SK-N-SH (cell line): ENCODE data around the gene RAPGEF2. TPM values are rescaled to one million over a fixed set of nuclear protein-coding genes. Genes with fewer than 3 reads are reported as not detected.

ENCODE experiments used
- CTCF ChIA-PET: fragments of 300-600, 350-600 bp; formaldehyde crosslinking; extraction: SDS; loops from one replicate; lab custom pipeline; 2021; lab: Yijun Ruan, JAX
- POLR2A ChIA-PET: fragments of 350-600 bp; sonication (Branson Sonifier 250); formaldehyde crosslinking; extraction: SDS; loops from one replicate; lab custom pipeline; 2020; ENCODE audit warnings: antibody characterized with exemption, inconsistent platforms; lab: Yijun Ruan, JAX
- DNase-seq: peaks from one replicate; pipeline ENCODE4 v3.0.0; 2012
- H2AFZ ChIP-seq: fragments of 200-600 bp; sonication (generic); 2 replicates; pipeline ENCODE4 v1.8.1; 2016; ENCODE audit warnings: antibody characterized with exemption, mild to moderate bottlenecking, low read depth
- H3F3A ChIP-seq: fragments of 200-600 bp; sonication (generic); replicated peaks from 2 replicates; pipeline ENCODE3; 2016; ENCODE audit warnings: antibody characterized with exemption, mild to moderate bottlenecking; ENCODE audit not compliant: insufficient read depth
- H3K27ac ChIP-seq, 2 experiments: fragments of 200-500 bp in 1 of 2; fragments of 200-600 bp in 1 of 2; sonication (Bioruptor generic) in 1 of 2; sonication (generic), shearing (Covaris generic) in 1 of 2; 2 replicates each; pipeline versions ENCODE4 v1.5.1 to v1.6.1; 2014 to 2016; ENCODE audit warnings: low read depth in 2 of 2, inconsistent platforms in 1 of 2, low read length in 1 of 2, mild to moderate bottlenecking in 1 of 2, mixed read lengths in 1 of 2
- H3K27me3 ChIP-seq: fragments of 200-600 bp; sonication (generic), shearing (Covaris generic); 2 replicates; pipeline ENCODE4 v1.6.1; 2016; ENCODE audit warnings: mixed run types; ENCODE audit not compliant: insufficient read depth
- H3K36me3 ChIP-seq, 2 experiments: fragments of 200-500 bp in 1 of 2; fragments of 200-600 bp in 1 of 2; sonication (Bioruptor generic) in 1 of 2; sonication (generic) in 1 of 2; replicated peaks in 1 of 2; 2 replicates each; pipeline versions ENCODE3 to v1.5.1; 2014 to 2016; ENCODE audit warnings: low read length in 1 of 2, mild to moderate bottlenecking in 1 of 2; ENCODE audit not compliant: insufficient read depth in 2 of 2, control insufficient read depth in 1 of 2
- H3K4me1 ChIP-seq, 2 experiments: fragments of 200-500 bp in 1 of 2; fragments of 200-600 bp in 1 of 2; sonication (Bioruptor generic) in 1 of 2; sonication (generic), shearing (Covaris generic) in 1 of 2; 2 replicates each; pipeline versions ENCODE4 v1.5.1 to v1.6.1; 2014 to 2016; ENCODE audit warnings: low read depth in 1 of 2, low read length in 1 of 2, mixed run types in 1 of 2; ENCODE audit not compliant: insufficient read depth in 2 of 2, control insufficient read depth in 1 of 2
- H3K4me2 ChIP-seq: fragments of 200-600 bp; sonication (generic), shearing (Covaris generic); 2 replicates; pipeline ENCODE4 v1.6.1; 2017; ENCODE audit warnings: mixed run types
- H3K4me3 ChIP-seq, 2 experiments: fragments of 200-500 bp in 1 of 2; fragments of 200-600 bp in 1 of 2; sonication (Bioruptor generic) in 1 of 2; sonication (generic), shearing (Covaris generic) in 1 of 2; 2 replicates each; pipeline versions ENCODE4 v1.5.1 to v1.8.1; 2014 to 2016; ENCODE audit warnings: low read depth in 2 of 2, inconsistent platforms in 1 of 2, low read length in 1 of 2, mild to moderate bottlenecking in 1 of 2, mixed read lengths in 1 of 2, moderate library complexity in 1 of 2
- H3K79me2 ChIP-seq: fragments of 200-600 bp; sonication (generic); 2 replicates; pipeline ENCODE4 v1.8.1; 2017; ENCODE audit warnings: mild to moderate bottlenecking; ENCODE audit not compliant: insufficient read depth
- H3K9ac ChIP-seq: fragments of 200-600 bp; sonication (generic); 2 replicates; pipeline ENCODE4 v1.6.1; 2017; ENCODE audit warnings: mixed run types
- H3K9me2 ChIP-seq: fragments of 200-600 bp; sonication (generic); 2 replicates; pipeline ENCODE4 v1.6.1; 2017; ENCODE audit warnings: mixed run types
- H3K9me3 ChIP-seq: fragments of 200-600 bp; sonication (generic); 2 replicates; pipeline ENCODE4 v1.6.1; 2017; ENCODE audit warnings: mixed run types, mild to moderate bottlenecking, moderate library complexity
- H4K20me1 ChIP-seq: fragments of 200-600 bp; sonication (generic); 2 replicates; pipeline ENCODE4 v1.6.1; 2017; ENCODE audit warnings: mild to moderate bottlenecking, mixed run types; ENCODE audit not compliant: insufficient read depth
- EP300 ChIP-seq, 2 experiments: IDR thresholded peaks; 2 replicates each; pipeline versions ENCODE4 v1.4.0 to v1.6.1; 2012; ENCODE audit warnings: borderline replicate concordance in 1 of 2, low read depth in 1 of 2, low read length in 1 of 2
- FOXJ3 ChIP-seq: sonication (generic); formaldehyde crosslinking; IDR thresholded peaks from 2 replicates; pipeline ENCODE4 v1.5.1; 2020; ENCODE audit warnings: mild to moderate bottlenecking, missing genetic modification reagents
- FOXM1 ChIP-seq: IDR thresholded peaks from 2 replicates; pipeline ENCODE4 v1.4.0; 2012; ENCODE audit warnings: low read depth, mild to moderate bottlenecking
- GABPA ChIP-seq: IDR thresholded peaks from 2 replicates; pipeline ENCODE4 v1.4.0; 2012; ENCODE audit warnings: low read depth, mild to moderate bottlenecking
- IRF3 ChIP-seq: fragments of 150-350 bp; IDR thresholded peaks from 2 replicates; pipeline ENCODE4 v1.6.1; 2016; ENCODE audit warnings: mild to moderate bottlenecking, low read depth, low read length
- NRF1 ChIP-seq: IDR thresholded peaks from 2 replicates; pipeline ENCODE4 v1.6.1; 2012; ENCODE audit warnings: low read depth, mild to moderate bottlenecking, low read length
- PBX3 ChIP-seq: IDR thresholded peaks from 2 replicates; pipeline ENCODE4; 2012
- POLR2AphosphoS5 ChIP-seq: IDR thresholded peaks from 2 replicates; pipeline ENCODE4 v1.6.1; 2012; ENCODE audit warnings: low read depth, low read length
- REST ChIP-seq: IDR thresholded peaks from 2 replicates; pipeline ENCODE4 v1.6.1; 2012; ENCODE audit warnings: mild to moderate bottlenecking, low read depth, low read length, moderate library complexity
- RFX5 ChIP-seq: IDR thresholded peaks from 2 replicates; pipeline ENCODE4 v1.6.1; 2012; ENCODE audit warnings: mild to moderate bottlenecking, improper control_type of control experiment, low read length
- SIN3A ChIP-seq: IDR thresholded peaks from 2 replicates; pipeline ENCODE4 v1.6.1; 2012; ENCODE audit warnings: low read depth, mild to moderate bottlenecking, low read length, moderate library complexity, borderline replicate concordance
- USF1 ChIP-seq: IDR thresholded peaks from 2 replicates; pipeline ENCODE4 v1.4.0; 2012; ENCODE audit warnings: low read depth, borderline replicate concordance
- USF2 ChIP-seq: fragments of 150-350 bp; IDR thresholded peaks from 2 replicates; pipeline ENCODE4 v1.6.1; 2017; ENCODE audit warnings: antibody characterized with exemption, low read length, low read depth, borderline replicate concordance
- ZBTB33 ChIP-seq: IDR thresholded peaks from 2 replicates; pipeline ENCODE4 v1.4.0; 2012; ENCODE audit warnings: low read depth, borderline replicate concordance
- WGBS: methylation state at CpG from one replicate; pipeline ENCODE4 v1.1.6; 2017; ENCODE audit warnings: low lambda C conversion rate; 5-methylcytosine and 5-hydroxymethylcytosine counted together
- polyA plus RNA-seq, 3 experiments: library from polyadenylated mRNA; depleted of rRNA; stranded (reverse); fragments of >200 nt; gene quantifications; 2 replicates each; pipeline ENCODE4 v1.2.3, GENCODE V29; 2012

Gene RAPGEF2
- polyA plus RNA-seq, 1 of the 3 experiments (the other 2 are of a cell fraction) = 19.2 TPM

- no peak overlapping the region for H3K4me2 ChIP-seq
- H3K4me1 ChIP-seq = peaks cover 0 to under 1% of the 10 kb centered on the region in 2 experiments; a peak in 2 of 4 replicates
- peaks cover under 1% of the 10 kb centered on the region for H3F3A ChIP-seq
- CTCF ChIA-PET = interaction anchor here (1.3 to 1.7 kb wide), 2 partner anchors 11 to 140 kb away, joined by 3 to 5 read pairs; no protein-coding TSS in a partner anchor
- no peaks in the 10 kb centered on the region for H4K20me1 ChIP-seq
- no peak overlapping the region for H3K9ac ChIP-seq
- no peak for DNase-seq
- H3K27me3 ChIP-seq = no peaks in the 10 kb centered on the region
- H3K9me2 ChIP-seq = no peaks in the 10 kb centered on the region
- TF ChIP-seq FOXJ3 (CRISPR knock-in tag) (no peak), SIN3A (no peak), IRF3 (no peak), RFX5 (no peak), EP300 (IDR thresholded peaks at IDR 0.05; ENCODE audit: borderline replicate concordance in 1 of 2, low read depth in 1 of 2, low read length in 1 of 2) (no peak), USF1 (no peak), FOXM1 (no peak), PBX3 (no peak), USF2 (no peak)
- peaks cover 75 to 76% of the 10 kb centered on the region in 2 experiments for H3K36me3 ChIP-seq
- H3K4me3 ChIP-seq = no peak overlapping the region
- POLR2A ChIA-PET = no interaction called here
- H3K79me2 ChIP-seq = peaks cover 3% of the 10 kb centered on the region
- WGBS = 99% methylated on average over 3 of the region's 3 CpGs
- H3K9me3 ChIP-seq = no peaks in the 10 kb centered on the region
- no peak overlapping the region for H2AFZ ChIP-seq
- H3K27ac ChIP-seq = no peak overlapping the region
These were observed 239.5 kb downstream of the RAPGEF2 start for GRCh38 chr4:159342374-159342773.

- Histone ChIP-seq H3F3A (no peaks in the 10 kb centered on the region), H3K9ac (no peak overlapping the region), H3K27me3 (no peaks in the 10 kb centered on the region), H3K9me3 (no peaks in the 10 kb centered on the region), H3K27ac (no peak overlapping the region), H4K20me1 (no peaks in the 10 kb centered on the region), H3K36me3 (peaks cover 75 to 79% of the 10 kb centered on the region in 2 experiments), H3K4me2 (no peak overlapping the region), H3K79me2 (peaks cover 4% of the 10 kb centered on the region), H3K9me2 (no peaks in the 10 kb centered on the region), H3K4me3 (no peak overlapping the region), H3K4me1 (no peaks in the 10 kb centered on the region; a peak in 1 of 4 replicates), H2AFZ (no peak overlapping the region)
- DNase-seq = no peak
- 93% methylated on average over 8 of the region's 8 CpGs for WGBS
- POLR2A ChIA-PET = no interaction called here
- CTCF ChIA-PET = interaction anchor here (1.3 to 1.7 kb wide), 2 partner anchors 11 to 141 kb away, joined by 3 to 5 read pairs; no protein-coding TSS in a partner anchor
- TF ChIP-seq NRF1 (no peak), REST (no peak), PBX3 (no peak), POLR2AphosphoS5 (no peak), EP300 (IDR thresholded peaks at IDR 0.05; ENCODE audit: borderline replicate concordance in 1 of 2, low read depth in 1 of 2, low read length in 1 of 2) (no peak), ZBTB33 (no peak), SIN3A (no peak), GABPA (no peak)
These were observed 240.2 kb downstream of the RAPGEF2 start for GRCh38 chr4:159343116-159343515.
